SK-N-MC (cell line): Measurements from ENCODE around the gene CTNS.

Experiments
- EZH2 ChIP-seq: fragments of 200-600 bp; sonication (generic); IDR thresholded peaks from one replicate; pipeline ENCODE4 v1.6.1; 2017; ENCODE audit warnings: antibody characterized with exemption
- POLR2AphosphoS5 ChIP-seq: IDR thresholded peaks from 2 replicates; pipeline ENCODE4 v1.6.1; 2012; ENCODE audit warnings: mild to moderate bottlenecking, low read depth, low read length, borderline replicate concordance

DNA sequence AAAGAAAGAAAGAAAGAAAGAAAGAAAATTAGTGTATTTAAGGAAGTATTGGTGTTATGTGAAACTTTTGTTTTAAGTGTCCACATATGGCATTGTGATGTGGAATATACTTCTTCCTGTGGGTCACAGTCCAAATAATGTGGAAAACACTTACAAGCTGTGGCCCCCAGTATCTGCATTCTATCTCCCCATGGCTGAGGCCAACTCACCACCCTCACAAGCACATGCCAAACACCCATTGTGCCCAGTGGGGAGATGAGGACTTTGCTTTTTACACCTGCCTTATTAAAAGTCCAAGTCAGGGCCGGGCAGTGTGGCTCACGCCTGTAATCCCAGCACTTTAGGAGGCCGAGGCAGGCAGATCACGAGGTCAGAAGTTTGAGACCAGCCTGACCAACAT, 63.4 kb downstream of the CTNS start:
- no peak for TF ChIP-seq EZH2
- no peak for TF ChIP-seq POLR2AphosphoS5
